Ectodermal cell (in vitro differentiated cells): Measurements from ENCODE around the gene VPREB3.
"Not testable (repeated sequence)": the region's sequence is repeated elsewhere in the genome, so short reads cannot be mapped to it uniquely, and the experiment has no call there.

Experiments used
- H3K27ac ChIP-seq: 2 replicates; pipeline ENCODE4 v1.7.0; 2013; ENCODE audit warnings: mild to moderate bottlenecking, low read depth, low read length; ENCODE audit not compliant: insufficient read depth, poor library complexity, severe bottlenecking
- H3K27me3 ChIP-seq: 2 replicates; pipeline ENCODE4 v1.7.0; 2013; ENCODE audit warnings: mild to moderate bottlenecking, low read length; ENCODE audit not compliant: insufficient read depth, control insufficient read depth, poor library complexity, severe bottlenecking
- H3K36me3 ChIP-seq: one replicate; pipeline ENCODE4 v1.7.0; 2013; ENCODE audit warnings: low read length; ENCODE audit not compliant: control insufficient read depth, insufficient read depth
- H3K4me1 ChIP-seq: one replicate; pipeline ENCODE4 v1.7.0; 2013; ENCODE audit warnings: low read length; ENCODE audit not compliant: control insufficient read depth, insufficient read depth
- H3K4me3 ChIP-seq: 2 replicates; pipeline ENCODE4 v1.7.0; 2013; ENCODE audit warnings: low read depth, low read length, control low read depth; ENCODE audit not compliant: insufficient read depth
- H3K9me3 ChIP-seq: 2 replicates; pipeline ENCODE4 v1.7.0; 2013; ENCODE audit warnings: mild to moderate bottlenecking, low read length, moderate library complexity; ENCODE audit not compliant: control insufficient read depth
- WGBS, 2 experiments: methylation state at CpG; one replicate each; pipeline ENCODE4 v1.1.7; 2013; ENCODE audit warnings: missing lambda C conversion rate in 2 of 2; 5-methylcytosine and 5-hydroxymethylcytosine counted together

VPREB3 gene

DNA sequence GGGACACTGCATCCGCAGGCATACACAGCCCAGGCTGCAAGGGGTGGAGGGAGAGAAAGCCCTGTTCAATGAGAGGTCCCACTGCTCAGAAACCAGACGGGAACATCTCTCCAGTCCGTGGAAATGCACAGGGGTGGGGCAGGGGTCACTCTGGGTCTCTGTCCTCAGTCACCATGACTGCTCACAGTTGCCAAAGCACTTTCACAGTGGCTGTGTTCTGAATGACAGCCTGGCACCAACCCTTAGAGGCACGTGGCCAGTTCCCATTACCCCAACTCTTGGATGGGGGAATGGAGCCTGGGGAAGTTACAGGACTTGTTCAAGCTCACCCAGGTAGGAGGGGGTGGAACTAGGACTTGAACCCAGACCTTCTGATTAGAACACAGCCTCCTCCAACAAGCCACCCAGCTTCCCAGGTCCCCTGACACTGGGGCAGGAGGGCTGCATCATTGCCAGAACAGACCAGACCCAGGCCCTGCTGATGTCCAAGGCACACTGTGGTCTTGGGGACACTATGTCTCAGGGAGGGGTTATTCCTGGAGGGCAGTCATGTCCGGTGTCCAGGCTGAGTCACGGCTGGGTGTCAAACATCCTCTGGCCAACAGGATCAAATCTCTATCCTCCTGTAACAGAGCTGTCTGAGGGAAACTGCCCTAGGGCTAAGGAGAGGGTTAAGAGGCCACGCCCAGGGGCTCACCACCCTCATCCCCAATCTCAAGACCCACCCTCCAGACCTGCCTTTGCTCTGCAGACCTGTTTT lies 11.5 kb downstream of the VPREB3 start:
- no peaks in the 10 kb centered on the region for H3K9me3 ChIP-seq
- no peaks in the 10 kb centered on the region for H3K27me3 ChIP-seq
- H3K36me3 ChIP-seq: peaks cover 12% of the 10 kb centered on the region
- no peak overlapping the region for H3K4me3 ChIP-seq
- no peaks in the 10 kb centered on the region for H3K4me1 ChIP-seq
- WGBS, 2 experiments: 93% methylated on average over 7 of the region's 7 CpGs
- no peak overlapping the region for H3K27ac ChIP-seq

DNA sequence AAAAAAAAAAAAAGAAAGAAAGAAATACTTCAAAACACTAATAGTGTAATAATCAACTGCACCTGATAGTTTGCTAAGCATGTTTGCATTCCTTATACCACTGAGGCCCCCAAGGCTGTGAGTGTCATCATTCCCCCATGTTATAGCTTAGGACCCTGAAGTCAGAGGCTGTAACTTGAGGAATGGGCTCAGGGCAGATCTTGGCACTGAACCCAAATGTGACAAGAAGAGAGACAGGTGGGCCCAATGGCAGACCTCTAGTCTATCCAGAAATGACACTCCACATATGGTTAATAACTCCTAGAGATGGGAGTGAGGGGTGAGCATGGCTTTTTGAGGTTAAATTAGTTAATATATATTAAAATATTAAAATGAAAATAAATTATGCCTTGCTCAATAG lies 16.5 kb downstream of the VPREB3 start:
- no peaks in the 10 kb centered on the region for H3K9me3 ChIP-seq
- no peak overlapping the region for H3K4me3 ChIP-seq
- no peak overlapping the region for H3K27ac ChIP-seq
- H3K4me1 ChIP-seq: no peaks in the 10 kb centered on the region
- H3K36me3 ChIP-seq: no peaks in the 10 kb centered on the region
- no peaks in the 10 kb centered on the region for H3K27me3 ChIP-seq

DNA sequence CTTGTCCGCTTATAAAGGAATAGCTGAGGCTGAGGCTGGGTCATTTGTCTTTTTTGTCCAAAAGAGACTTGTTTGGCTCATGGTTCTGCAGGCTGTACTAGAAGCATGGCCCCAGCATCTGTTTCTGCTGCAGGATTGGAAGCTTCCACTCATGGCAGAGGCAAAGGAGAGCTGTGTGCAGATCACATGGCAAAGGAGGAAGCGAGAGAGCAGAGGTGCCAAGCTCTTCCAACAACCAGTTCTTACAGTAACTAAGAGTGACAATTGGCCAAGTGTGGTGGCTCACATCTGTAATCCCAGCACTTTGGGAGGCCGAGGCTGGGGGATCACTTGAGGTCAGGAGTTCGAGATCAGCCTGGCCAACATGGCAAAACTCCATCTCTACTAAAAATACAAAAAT lies 26.1 kb downstream of the VPREB3 start:
- H3K27me3 ChIP-seq, H3K27ac ChIP-seq, H3K4me1 ChIP-seq, H3K4me3 ChIP-seq, H3K36me3 ChIP-seq, H3K9me3 ChIP-seq: not testable (repeated sequence)
- WGBS, 2 experiments: 91 to 94% methylated on average over 4 of the region's 4 CpGs

DNA sequence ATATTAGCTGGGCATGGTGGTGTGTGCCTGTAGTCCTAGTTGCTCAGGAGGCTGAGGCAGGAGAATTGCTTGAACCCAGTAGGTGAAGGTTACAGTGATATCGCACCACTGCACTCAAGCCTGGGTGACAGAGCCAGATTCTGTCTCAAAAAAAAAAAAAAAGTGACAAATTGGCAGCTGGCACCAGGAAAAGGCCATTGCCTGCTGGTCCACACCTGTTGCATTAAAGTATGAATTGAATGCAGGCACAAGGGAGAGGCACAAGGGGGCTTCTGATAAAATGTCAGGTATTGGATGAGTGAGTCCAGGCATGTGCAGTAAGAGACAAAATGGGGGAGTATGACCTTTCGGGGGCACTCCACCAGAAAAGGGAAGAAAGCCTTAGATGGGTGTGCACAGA lies 31.5 kb downstream of the VPREB3 start:
- Histone ChIP-seq H3K36me3 (no peaks in the 10 kb centered on the region), H3K9me3 (no peaks in the 10 kb centered on the region), H3K27ac (no peak overlapping the region), H3K4me3 (no peak overlapping the region), H3K27me3 (no peaks in the 10 kb centered on the region), H3K4me1 (no peaks in the 10 kb centered on the region)
- WGBS, 2 experiments: 95 to 96% methylated on average over 2 of the region's 2 CpGs

DNA sequence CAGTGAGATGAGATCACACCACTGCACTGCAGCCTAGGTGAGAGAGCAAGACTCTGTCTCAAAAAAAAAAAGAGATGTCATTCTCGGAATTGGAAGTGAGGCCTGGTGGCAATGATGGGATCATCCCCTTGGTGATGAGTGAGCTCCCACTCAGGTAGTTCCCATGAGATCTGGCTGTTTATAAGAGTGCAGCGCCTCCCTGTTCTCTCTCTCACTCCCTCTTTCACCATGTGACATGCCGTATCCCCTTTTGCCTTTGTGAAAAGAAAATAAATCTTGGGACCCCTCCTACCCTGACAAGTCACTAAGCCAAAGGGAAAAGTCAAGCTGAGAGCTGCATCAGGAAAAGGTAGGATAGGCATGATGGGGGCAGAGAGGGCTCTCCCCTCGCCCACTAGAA lies 32.1 kb downstream of the VPREB3 start:
- Histone ChIP-seq H3K36me3 (no peaks in the 10 kb centered on the region), H3K27me3 (no peaks in the 10 kb centered on the region), H3K27ac (no peak overlapping the region), H3K9me3 (no peaks in the 10 kb centered on the region), H3K4me1 (no peaks in the 10 kb centered on the region), H3K4me3 (no peak overlapping the region)
- 87 to 94% methylated on average over 4 of the region's 4 CpGs for WGBS, 2 experiments

DNA sequence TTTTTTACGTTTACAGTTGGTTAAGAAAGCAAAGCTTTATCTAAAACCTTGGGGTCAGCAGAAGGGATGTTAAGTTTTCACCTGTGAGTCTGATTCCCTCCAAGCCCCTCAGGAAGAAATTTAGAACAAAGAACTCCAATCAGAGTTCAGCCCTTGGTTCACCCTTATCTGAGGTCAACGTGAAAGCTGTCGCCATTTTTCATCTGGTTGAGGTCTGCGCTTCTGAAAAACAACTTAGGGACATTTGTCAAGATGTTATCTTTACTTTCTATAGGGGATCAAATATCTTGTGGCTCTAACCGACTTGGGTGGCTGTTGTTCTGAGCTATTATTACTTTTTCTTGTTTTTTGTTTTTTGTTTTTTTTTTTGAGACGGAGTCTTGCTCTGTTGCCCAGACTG lies 33.4 kb downstream of the VPREB3 start:
- 90 to 97% methylated on average over 6 of the region's 6 CpGs for WGBS, 2 experiments
- no peaks in the 10 kb centered on the region for H3K27me3 ChIP-seq
- H3K4me1 ChIP-seq: no peaks in the 10 kb centered on the region
- H3K9me3 ChIP-seq: no peaks in the 10 kb centered on the region
- H3K4me3 ChIP-seq: no peak overlapping the region
- no peak overlapping the region for H3K27ac ChIP-seq
- no peaks in the 10 kb centered on the region for H3K36me3 ChIP-seq

DNA sequence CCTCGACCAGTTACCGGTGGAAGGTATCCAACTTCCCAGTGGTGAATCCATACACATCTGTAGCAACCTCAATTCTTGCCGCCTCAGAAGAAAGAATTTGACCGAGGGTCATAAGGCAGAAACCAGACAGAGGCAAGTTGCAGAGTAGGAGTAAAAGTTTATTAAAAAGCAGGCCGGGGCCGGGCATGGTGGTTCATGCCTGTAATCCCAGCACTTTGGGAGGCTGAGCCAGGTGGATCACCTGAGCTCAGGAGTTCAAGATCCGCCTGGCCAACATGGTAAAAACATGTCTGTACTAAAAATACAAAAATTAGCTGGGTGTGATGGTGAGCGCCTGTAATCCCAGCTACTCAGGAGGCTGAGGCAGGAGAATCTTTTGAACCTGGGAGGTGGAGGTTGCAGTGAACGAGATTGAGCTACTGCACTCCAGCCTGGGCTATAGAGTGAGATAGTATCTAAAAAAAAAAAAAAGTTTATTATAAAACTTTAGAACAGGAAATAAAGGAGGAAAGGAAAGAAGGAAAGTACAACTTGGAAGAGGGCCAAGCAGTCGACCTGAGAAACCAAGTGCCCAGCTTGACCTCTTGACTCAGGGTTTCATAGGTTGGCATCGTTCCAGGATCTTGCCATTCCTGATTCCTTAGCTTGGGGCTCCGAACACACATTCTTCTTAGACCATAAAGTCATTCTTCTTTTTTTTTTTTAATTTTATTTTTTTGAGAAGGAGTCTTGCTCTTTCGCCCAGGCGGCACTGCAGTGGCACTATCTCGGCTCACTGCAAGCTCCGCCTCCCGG lies 35.7 kb downstream of the VPREB3 start:
- Histone ChIP-seq H3K4me3 (no peak overlapping the region), H3K27me3 (no peaks in the 10 kb centered on the region), H3K9me3 (no peaks in the 10 kb centered on the region), H3K36me3 (no peaks in the 10 kb centered on the region), H3K27ac (no peak overlapping the region), H3K4me1 (no peaks in the 10 kb centered on the region)
- 94 to 97% methylated on average over 17 of the region's 17 CpGs for WGBS, 2 experiments

DNA sequence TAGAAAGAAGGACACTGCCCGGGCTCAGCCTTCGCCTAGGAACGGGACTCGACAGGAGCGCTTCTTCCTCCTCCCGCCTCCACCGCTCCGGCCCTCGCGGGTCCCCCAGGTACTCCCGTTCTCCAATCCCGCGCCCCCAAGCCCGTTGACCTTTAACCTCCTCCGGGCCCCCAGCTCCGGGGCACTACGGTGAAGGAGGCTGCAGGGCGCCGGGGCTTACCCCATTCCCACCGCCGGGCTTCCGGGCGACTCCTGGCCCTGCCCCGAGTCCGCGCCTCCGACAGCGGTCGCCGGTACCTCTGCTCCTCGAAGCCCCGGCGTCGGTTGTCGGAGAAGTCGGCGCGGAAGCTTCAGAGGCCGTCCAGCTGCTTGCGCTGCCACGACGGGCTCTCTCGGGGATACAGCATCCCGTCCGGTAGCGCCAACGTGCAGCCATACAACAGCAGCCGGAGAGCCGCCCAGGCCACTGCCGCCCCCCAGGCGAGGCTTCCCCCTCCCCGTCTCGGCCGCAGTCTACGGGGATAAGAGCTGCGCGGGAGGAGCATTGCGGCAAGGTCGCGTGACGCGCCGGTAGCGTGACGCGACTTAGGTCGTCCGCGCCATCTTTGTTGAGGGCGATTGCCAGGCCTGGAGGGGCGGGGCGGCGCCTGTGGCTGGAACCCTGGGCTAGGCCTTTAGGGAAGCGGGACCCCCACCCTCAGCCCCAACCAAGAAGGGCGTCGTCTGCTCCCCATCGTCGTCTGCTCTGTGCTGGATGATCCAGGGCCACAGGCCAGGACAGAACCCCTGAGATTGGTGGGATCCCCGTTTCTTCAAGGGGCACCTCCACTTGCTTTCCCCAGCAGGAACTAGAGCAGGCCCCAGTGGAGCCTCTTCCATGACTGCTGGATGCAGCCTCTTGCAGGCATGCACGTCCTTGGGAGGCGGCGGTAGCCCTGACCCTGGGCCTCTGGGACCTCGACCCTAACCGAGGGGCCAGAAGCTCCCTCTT lies 37.1 kb downstream of the VPREB3 start:
- H3K27ac ChIP-seq: no peak overlapping the region
- no peaks in the 10 kb centered on the region for H3K27me3 ChIP-seq
- H3K4me3 ChIP-seq: peak overlapping the region; percentile 82
- 5% methylated on average over 84 of the region's 84 CpGs for WGBS, 2 experiments
- H3K9me3 ChIP-seq: no peaks in the 10 kb centered on the region
- H3K36me3 ChIP-seq: no peaks in the 10 kb centered on the region
- H3K4me1 ChIP-seq: no peaks in the 10 kb centered on the region

DNA sequence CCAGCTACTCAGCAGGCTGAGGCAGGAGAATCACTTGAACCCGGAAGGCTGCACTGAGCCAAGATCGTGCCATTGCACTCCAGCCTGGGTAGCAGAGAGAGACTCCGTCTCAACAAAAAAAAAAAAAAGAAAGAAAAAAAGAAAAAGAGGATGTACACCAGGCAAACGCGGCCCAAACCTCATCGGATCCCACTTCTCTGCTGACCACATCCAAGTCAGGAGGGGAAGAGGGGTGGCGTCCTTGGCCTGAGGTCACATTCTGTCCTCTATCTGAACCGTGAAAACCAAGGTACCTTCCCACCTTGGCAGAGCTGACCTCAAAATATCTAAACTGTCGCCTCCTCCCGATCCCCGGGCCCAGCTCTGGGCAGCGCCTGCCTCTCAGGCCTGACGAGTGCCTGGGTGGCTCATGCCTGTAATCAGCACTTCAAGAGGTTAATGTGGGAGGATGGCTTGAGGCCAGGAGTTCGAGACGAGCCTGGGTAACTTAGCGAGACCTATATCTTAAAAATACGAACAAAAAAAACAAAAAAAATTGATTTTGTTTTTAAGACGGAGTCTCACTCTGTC lies 38.3 kb downstream of the VPREB3 start:
- Histone ChIP-seq H3K27me3 (no peaks in the 10 kb centered on the region), H3K27ac (no peak overlapping the region), H3K4me3 (no peak overlapping the region), H3K36me3 (no peaks in the 10 kb centered on the region), H3K4me1 (no peaks in the 10 kb centered on the region), H3K9me3 (no peaks in the 10 kb centered on the region)
- WGBS, 2 experiments: 91 to 94% methylated on average over 18 of the region's 18 CpGs
